HG03565 (cell line): Measurements from ENCODE around the gene NUDT5.
"Not testable (repeated sequence)": the region's sequence is repeated elsewhere in the genome, so short reads cannot be mapped to it uniquely, and the experiment has no call there.

ENCODE experiments used
- ATAC-seq: cut with Tn5 transposase; IDR thresholded peaks from one replicate; pipeline ENCODE4 v1.9.1; 2021; ENCODE audit warnings: mild to moderate bottlenecking, moderate library complexity; ENCODE audit not compliant: unreplicated experiment

Gene NUDT5

GRCh38 chr10:12207114-12207513, 11.4 kb upstream of the NUDT5 start:
- ATAC-seq = no peak

GRCh38 chr10:12205082-12205481, 9.4 kb upstream of the NUDT5 start:
- ATAC-seq = no peak

- no peak for ATAC-seq
These were observed 6.5 kb upstream of the NUDT5 start for GRCh38 chr10:12202226-12202625.

- no peak for ATAC-seq
These were observed 5.9 kb upstream of the NUDT5 start for GRCh38 chr10:12201543-12201942.

DNA sequence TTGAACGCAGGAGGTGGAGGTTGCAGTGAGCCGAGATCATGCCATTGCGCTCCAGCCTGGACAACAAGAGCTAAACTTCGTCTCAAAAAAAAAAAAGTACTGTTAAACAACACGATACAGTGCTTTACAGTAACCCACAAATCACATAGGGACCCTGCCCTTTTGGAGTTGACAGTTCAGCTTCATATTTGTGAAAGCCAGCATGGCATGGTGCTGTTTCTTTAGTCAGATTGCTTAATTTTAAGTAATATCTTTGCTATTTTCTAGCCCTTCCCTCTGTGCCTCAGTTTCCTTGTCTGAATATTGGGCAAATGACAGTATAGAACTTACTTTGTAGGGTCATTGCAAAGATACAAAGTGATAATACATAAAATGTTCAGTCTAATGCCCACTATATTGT, 5.2 kb upstream of the NUDT5 start:
- no peak for ATAC-seq

DNA sequence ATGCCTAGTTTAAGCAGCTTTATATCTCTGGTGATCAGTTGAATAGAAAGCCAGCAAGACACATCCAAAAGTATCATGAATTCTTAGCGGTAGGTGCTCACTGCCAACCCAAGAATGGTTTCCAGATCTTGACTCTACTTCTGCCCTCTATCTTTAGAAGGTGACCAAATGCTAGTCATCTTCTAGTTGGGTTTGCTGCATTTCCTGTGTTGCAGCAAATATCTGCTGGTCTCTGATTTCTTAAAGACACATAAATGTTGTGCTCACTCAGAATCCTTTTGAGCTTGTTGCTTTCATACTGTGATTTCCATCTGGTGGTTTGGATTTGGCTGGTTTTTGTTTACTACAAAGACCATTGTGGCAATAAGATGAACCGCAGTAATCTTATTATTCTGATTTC, 2.5 kb upstream of the NUDT5 start:
- ATAC-seq = no peak

GRCh38 chr10:12196531-12197211, 980 bp upstream of the NUDT5 start:
- ATAC-seq = peak; percentile 1

DNA sequence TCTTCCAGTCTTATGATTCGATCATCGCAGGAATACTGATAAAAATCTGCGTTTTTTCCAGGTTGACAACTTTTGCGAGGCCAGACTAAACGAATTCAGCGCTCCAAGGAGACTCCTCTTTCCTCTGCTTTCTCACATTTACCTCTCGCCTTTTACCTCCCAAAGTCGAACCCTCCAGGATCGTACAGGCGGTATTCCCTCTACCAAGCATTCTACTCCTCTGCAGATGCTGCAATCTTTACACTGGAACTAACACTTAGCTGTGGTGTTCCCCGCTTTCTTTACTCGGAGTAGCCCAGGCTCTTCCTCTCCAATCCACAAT, 449 bp downstream of the NUDT5 start:
- peak; percentile 4 for ATAC-seq

DNA sequence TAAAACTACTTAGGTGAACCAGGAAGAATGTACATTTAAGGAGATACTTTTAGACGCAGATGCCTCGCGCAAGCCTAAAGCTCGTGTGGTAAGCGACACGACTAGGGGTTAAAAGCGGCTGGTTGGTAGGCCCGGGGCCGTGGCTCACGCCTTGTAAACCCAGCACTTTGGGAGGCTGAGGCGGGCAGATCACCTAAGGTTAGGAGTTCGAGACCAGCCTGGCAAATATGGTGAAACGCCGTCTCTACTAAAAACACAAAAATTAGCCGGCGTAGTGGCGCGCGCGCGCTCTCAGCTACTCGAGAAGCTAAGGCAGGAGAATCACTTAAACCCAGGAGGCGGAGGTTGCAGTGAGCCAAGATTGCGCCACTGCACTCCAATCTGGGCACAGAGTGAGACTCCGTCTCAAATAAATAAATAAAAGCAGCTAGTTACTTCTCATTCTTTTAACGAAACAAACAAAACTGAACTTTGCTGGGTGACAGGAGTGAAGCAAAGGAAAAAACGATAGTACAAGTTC, 879 bp downstream of the NUDT5 start:
- ATAC-seq = no peak

DNA sequence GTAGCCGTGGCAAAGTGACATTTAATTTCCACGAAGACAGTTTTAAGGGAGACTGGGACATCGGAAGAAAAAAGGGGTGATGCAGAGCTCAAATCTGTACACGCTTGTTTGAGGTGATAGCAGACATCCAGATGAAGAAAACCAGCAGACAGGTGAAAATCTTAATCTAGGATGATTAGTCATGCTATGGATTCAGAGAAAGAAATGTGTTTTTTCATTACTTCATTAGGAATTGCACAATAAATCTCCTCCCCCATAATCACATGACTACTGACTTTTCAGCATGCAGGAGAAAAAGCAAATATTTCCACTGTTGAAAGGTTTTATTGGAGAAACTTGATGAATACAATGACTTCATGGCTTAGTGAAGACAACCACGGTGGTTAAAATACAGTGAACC, 2.5 kb downstream of the NUDT5 start:
- no peak for ATAC-seq

- ATAC-seq = no peak
These were observed 4.0 kb downstream of the NUDT5 start for GRCh38 chr10:12191715-12192114.

GRCh38 chr10:12189426-12189825, 6.3 kb downstream of the NUDT5 start:
- no peak for ATAC-seq

DNA sequence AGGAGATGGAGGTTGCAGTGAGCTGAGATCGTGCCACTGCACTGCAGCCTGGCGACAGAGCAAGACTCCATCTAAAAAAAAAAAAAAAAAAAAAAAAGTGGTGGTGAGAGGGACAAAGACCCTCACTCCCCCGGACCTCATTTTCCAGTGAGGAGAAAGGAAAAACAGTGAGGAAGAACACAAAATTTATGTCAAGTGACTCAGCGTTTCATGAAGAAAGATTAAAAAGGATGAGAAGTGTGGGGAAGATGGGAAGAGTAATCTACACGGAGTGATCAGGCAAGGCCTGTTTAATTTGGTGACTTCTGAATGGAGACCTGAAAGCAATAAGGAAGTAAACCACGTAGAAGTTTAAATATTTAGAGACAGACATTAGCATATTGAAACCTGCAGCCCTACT, 7.0 kb downstream of the NUDT5 start:
- no peak for ATAC-seq

- ATAC-seq = no peak
These were observed 8.3 kb downstream of the NUDT5 start for GRCh38 chr10:12187321-12187905.

DNA sequence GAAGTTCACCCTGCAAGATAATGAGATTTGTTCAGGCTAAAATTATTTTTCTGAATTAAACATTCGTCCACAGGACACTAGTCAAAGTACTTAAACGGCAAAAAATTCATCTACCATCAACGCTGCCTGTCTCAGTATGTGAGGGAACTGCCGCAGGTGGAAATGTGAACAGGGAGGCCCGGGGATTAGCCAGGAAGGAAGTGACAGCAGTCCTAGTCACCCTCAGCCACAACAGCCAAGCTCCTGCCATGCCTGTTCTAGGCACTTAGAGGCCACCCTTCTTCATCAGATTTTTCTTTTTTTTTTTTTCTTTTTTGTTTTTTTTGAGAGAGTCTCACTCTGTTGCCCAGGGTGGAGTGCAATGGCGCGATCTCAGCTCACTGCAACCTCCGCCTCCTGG, 9.4 kb downstream of the NUDT5 start:
- ATAC-seq = no peak

- ATAC-seq = no peak
These were observed 11.5 kb downstream of the NUDT5 start for GRCh38 chr10:12184165-12184564.

GRCh38 chr10:12181065-12181775, 14.5 kb downstream of the NUDT5 start:
- ATAC-seq = no peak

GRCh38 chr10:12180221-12180974, 15.3 kb downstream of the NUDT5 start:
- ATAC-seq = no peak

GRCh38 chr10:12179606-12180170, 16.0 kb downstream of the NUDT5 start:
- no peak for ATAC-seq

- ATAC-seq = no peak
These were observed 18.0 kb downstream of the NUDT5 start for GRCh38 chr10:12177642-12178041.

DNA sequence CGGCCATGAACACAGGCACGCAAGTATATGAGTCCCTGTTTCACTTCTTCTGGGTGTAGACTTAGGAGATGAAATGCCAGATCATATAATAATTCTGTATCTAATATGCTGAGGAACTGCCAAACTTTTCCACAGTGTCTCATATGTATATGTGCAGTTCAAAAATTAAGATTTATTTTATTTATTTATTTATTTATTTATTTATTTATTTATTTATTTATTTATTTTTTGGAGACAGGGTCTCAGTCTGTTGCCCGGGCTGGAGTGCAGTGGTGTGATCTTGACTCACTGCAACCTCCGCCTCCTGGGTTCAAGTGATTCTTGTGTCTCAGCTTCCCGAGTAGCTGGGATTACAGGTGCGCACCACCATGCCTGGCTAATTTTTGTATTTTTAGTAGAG, 24.2 kb downstream of the NUDT5 start:
- ATAC-seq = not testable (repeated sequence)
